ENCODE data around the gene RAB5A. TPM values are rescaled to one million over a fixed set of nuclear protein-coding genes. Genes with fewer than 3 reads are reported as not detected.
A peak's percentile ranks its signal among the peaks of the same experiment; 100 is the strongest.
"Not testable (repeated sequence)": the region's sequence is repeated elsewhere in the genome, so short reads cannot be mapped to it uniquely, and the experiment has no call there.

RAB5A gene, protein sequence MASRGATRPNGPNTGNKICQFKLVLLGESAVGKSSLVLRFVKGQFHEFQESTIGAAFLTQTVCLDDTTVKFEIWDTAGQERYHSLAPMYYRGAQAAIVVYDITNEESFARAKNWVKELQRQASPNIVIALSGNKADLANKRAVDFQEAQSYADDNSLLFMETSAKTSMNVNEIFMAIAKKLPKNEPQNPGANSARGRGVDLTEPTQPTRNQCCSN
- total RNA-seq: 81.6 TPM

DNA sequence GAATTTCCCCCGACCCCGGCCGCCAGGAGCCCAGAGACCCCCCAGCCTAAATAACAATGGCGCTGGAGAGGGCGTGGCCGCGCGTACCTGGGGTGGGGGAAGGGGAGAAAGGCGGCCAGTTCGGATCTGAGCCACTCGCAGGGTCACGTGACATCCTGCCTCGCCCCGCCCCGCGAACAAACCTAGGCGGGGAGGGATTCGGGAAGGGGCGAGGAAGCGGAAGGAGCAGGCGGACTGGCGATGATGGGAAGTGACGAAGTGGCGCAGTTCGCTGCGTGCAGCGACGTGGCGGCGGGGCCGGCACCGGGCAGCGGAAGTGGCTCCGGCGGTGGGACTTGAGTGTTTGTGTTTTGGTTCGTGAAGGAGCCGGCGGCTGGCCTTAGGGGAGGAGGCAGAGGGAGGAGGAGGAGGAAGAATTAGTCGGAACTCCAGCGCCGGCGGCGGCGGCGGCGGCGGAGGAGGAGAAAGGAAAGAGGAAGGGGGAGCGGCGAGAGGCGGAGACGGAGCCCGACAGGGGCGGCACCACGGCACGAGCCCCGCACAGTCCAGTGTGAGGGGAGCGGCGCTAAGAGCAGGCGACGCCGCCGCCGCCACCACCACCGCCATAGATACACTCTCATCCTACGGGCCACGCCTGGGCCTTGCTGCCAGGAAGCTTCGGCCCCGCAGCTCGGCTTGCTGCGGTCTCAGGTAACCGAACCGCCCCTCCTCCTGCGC, at the start of gene RAB5A:
Gene RAB5A (plus strand): TSS at position 266 of the 717 bp plus-strand sequence. CDS start 3,802 bp downstream, outside the sequence.
- DNase-seq: peak; percentile 98

GRCh38 chr3:19898721-19899120, 48.2 kb upstream of the RAB5A start:
- DNase-seq: no peak

DNA sequence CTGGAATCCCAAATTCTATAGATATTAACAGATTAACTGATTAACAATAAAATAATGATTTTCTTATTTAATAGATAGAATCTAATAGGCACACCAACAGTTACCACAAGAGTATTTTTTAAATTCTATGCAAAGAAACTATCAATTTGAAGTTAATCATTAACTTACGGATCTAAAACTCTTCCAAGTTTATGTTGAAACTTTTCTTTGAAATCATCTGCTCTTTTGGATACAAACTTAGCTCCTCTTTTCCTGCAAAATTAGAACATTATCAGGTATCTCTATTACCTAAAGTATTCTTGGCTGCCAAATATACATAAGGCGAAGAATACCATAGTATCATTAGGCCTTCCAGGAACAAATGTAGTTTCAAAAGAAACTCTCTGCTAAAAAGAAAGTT, 47.6 kb upstream of the RAB5A start:
- DNase-seq: no peak

DNA sequence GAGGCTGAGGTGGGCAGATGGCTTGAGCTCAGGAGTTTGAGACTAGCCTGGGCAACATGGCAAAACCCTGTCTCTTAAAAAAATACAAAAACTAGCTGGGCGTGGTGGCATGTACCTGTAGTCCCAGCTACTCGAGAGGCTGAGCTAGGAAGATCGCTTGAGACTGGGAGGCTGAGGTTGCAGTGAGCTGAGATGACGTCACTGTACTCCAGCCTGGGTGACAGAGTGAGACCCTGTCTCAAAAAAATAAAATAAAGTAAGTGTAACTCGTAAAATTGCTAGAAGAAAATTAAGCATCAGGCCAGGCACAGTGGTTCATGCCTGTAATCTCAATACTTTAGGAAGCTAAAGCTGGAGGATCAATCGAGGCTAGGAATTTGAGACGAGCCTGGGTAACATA, 47.1 kb upstream of the RAB5A start:
- not testable (repeated sequence) for DNase-seq

- no peak for DNase-seq
Observed at GRCh38 chr3:19901337-19901736, 45.6 kb upstream of the RAB5A start.

- DNase-seq: no peak
Observed at GRCh38 chr3:19901918-19902317, 45.0 kb upstream of the RAB5A start.

- no peak for DNase-seq
Observed at GRCh38 chr3:19903649-19904048, 43.2 kb upstream of the RAB5A start.

DNA sequence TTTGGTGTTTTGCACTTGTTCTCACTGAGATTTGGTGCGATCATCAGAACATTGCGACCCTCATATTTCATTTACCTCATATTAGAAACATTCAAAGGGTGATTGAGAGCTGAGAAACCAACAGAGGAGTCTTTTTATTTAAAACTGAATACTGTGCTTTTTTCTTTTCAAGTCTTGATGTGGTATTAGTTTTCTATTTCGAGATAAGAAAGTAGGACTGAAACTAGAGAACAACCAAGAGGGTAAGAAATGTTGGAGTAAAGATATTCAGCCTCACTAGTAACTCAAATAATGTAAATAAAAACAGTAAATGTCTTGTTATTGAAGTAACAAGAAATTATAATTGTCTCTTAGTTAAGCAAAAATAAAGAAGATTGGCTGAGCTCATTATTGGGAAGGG, 39.4 kb upstream of the RAB5A start:
- no peak for DNase-seq

DNA sequence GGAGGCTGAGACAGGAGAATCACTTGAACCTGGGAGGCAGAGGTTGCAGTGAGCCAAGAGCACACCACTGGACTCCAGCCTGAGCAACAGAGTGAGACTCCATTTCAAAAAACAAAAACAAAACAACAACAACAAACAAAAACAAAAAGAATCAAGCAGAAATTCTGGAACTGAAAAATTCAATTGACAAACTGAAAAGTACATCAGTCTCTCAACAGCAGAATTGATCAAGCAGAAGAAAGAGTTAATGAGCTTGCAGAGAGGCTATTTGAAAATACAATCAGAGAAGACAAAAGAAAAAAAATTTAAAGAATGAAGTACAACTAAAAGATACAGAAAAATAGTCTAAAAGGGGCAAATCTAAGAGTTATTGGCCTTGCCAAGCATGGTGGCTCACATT, 35.4 kb upstream of the RAB5A start:
- no peak for DNase-seq

GRCh38 chr3:19917167-19917566, 29.7 kb upstream of the RAB5A start:
- DNase-seq: no peak

DNA sequence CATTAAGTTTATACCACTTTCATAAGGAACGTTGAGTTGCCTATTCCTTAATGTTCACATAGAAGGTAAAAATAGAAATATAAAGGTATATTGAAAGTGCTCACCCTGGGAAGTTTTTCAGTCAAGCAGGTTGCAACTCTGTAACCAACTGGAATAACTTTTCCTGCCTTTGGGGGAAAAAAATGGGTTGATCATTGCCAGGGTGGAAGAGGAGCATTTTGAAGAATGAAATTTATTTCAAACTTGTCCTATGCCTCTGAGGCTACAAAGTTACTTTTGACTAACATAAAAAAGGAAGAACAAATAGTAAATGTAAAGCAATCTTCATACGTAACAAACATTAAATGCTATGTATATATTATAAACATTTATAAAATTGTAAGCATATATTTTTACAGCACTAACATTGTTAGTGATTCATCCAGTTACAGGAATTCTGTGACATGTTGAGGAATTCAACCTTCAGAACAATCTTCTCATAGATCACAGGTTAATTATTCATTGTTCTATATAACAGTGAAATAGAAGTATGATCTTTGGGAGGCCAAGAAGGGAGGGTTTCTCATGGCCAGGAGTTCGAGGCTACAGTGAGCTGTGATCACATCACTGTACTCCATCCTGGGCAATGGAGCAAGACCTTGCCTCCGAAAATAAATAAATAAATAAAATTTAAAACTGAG, 26.4 kb upstream of the RAB5A start:
- no peak for DNase-seq

GRCh38 chr3:19931180-19931692, 15.7 kb upstream of the RAB5A start:
- no peak for DNase-seq

DNA sequence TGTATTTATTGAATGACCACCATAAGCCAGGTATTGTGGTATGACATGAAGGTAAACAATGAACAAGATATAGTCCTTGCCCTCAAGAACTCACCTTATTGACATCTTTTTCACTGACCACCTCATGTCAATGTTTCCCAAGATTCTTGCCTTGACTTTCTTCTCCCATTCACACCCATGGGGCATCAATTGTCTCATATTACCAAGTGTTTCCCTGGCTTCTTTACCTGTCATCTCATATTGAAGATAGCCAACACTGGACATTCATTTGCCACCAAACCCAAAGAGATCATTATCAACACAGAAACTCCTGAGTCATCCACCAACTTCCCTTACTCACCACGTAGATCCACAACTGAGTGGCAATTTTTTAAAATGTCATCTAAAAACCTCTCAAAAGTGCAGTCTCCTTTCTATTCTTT, 15.1 kb upstream of the RAB5A start:
- no peak for DNase-seq

- DNase-seq: no peak
Observed at GRCh38 chr3:19932422-19932821, 14.5 kb upstream of the RAB5A start.

DNA sequence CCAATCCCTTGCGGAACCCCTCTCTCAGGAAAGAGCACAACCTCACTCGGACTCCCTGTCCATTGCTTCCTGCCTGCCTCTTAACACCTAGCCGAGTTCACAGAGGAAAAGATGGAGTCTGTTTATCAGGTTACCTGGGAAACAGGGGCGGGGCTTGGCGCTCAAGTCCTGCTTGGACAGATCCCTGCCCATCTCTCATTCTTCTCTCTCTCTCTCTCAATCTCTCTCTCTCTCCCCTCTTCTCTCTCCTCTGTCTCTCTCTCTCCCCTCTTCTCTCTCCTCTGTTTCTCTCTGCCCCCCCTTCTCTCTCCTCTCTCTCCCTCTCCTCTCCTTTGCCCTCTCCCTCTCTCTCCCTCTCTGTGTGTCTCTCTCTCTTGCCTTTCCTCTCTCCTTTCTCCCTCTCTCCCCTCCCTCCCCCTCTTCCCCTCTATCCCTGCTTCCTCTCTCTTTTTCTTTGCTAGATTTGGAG, 12.8 kb upstream of the RAB5A start, which contains the start of gene EFHB:
Gene EFHB (minus strand): TSS at position 120 of the 469 bp plus-strand sequence. CDS start 199 bp downstream, outside the sequence.
- DNase-seq: no peak

GRCh38 chr3:19937459-19938294, 9.2 kb upstream of the RAB5A start:
- no peak for DNase-seq

DNA sequence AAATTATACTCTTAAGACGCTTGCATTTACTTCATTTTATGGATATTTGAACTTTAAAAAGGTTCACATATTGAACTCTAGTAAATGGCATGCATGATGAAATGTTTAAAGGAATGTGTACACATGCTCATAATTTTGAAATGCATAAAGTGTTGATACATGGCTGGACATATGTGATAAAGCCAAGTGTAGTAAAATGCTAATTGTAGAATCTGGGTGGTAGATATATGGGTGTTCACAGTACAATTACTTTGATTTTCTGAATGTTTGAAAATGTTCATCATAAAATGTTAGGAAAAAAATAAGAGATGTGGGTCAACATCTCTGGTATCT, 8.6 kb upstream of the RAB5A start:
- DNase-seq: no peak

DNA sequence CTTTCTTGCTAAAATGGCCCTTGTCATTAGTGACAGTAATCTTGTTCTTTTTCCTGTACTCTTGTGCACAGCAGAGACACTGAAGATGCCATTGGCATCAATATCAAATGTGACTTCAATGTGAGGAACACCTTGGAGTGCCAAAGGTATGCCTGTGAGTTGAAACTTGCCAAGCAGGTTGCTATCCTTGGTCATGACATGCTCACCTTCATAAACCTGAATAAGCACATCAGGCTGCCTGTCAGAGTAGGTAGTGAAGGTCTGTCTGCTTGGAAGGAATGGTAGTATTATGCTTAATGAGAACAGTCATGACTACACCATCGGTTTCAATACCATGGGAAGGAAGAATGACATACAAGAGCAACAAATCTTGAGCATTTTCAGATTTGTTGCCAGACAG, 6.3 kb upstream of the RAB5A start:
- no peak for DNase-seq

DNA sequence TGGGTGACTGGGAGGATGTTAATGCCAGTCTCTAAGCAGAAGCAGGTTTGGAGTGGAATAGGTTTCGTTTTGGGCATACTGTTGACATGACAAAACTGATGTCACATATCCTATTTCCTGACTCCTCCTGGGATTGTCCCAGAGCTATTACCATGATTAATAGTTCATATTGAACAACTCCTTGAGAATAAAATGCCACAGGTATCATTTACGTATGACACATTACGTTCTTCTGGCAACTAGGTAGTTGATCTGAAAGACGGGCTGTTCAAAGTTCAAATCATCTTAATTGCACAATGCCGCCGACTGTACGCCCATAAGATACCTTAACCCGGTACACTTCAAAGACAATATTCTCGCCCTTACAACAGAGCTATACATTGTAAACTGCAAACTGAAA, 1.4 kb upstream of the RAB5A start:
- no peak for DNase-seq

- DNase-seq: peak; percentile 66
Observed at GRCh38 chr3:19945969-19946831, 697 bp upstream of the RAB5A start.

- peak; percentile 44 for DNase-seq
Observed at GRCh38 chr3:19947549-19948225, 790 bp downstream of the RAB5A start.

Measured in skin of body (tissue), 2 donors.